HG02852 (cell line): ENCODE results near the gene MEIKIN.

Experiments used
- ATAC-seq: cut with Tn5 transposase; IDR thresholded peaks from one replicate; pipeline ENCODE4 v1.9.1; 2021; ENCODE audit warnings: mild to moderate bottlenecking, moderate library complexity; ENCODE audit not compliant: unreplicated experiment

Gene MEIKIN

GRCh38 chr5:131945551-131946168 is at the start of gene MEIKIN:
Gene MEIKIN (minus strand): TSS chr5:131945663. CDS start chr5:131945505, 158 bp downstream.
- no peak for ATAC-seq

GRCh38 chr5:131994533-131995226 is 49.2 kb upstream of the MEIKIN start:
- no peak for ATAC-seq

GRCh38 chr5:131994090-131994489 is 48.6 kb upstream of the MEIKIN start:
- ATAC-seq: no peak

- ATAC-seq: no peak
Observed at GRCh38 chr5:131993676-131994075, 48.2 kb upstream of the MEIKIN start.

GRCh38 chr5:131992370-131992769 is 46.9 kb upstream of the MEIKIN start:
- ATAC-seq: no peak

GRCh38 chr5:131991593-131992324 is 46.3 kb upstream of the MEIKIN start:
- no peak for ATAC-seq

GRCh38 chr5:131990716-131991115 is 45.3 kb upstream of the MEIKIN start:
- no peak for ATAC-seq

- ATAC-seq: no peak
Observed at GRCh38 chr5:131988601-131989000, 43.1 kb upstream of the MEIKIN start.

- ATAC-seq: no peak
Observed at GRCh38 chr5:131987251-131987650, 41.8 kb upstream of the MEIKIN start.

- no peak for ATAC-seq
Observed at GRCh38 chr5:131986161-131986912, 40.9 kb upstream of the MEIKIN start.

GRCh38 chr5:131984956-131985665 is 39.6 kb upstream of the MEIKIN start:
- ATAC-seq: no peak

- ATAC-seq: no peak
Observed at GRCh38 chr5:131983244-131983771, 37.8 kb upstream of the MEIKIN start.

GRCh38 chr5:131981516-131981915 is 36.1 kb upstream of the MEIKIN start:
- ATAC-seq: no peak

GRCh38 chr5:131980696-131981095 is 35.2 kb upstream of the MEIKIN start:
- ATAC-seq: no peak

- ATAC-seq: no peak
Observed at GRCh38 chr5:131979816-131980215, 34.4 kb upstream of the MEIKIN start.

- ATAC-seq: no peak
Observed at GRCh38 chr5:131977212-131977604, 31.7 kb upstream of the MEIKIN start.

GRCh38 chr5:131976414-131977211 is 31.1 kb upstream of the MEIKIN start:
- no peak for ATAC-seq

GRCh38 chr5:131974956-131975726 is 29.7 kb upstream of the MEIKIN start:
- no peak for ATAC-seq

- no peak for ATAC-seq
Observed at GRCh38 chr5:131974622-131974955, 29.1 kb upstream of the MEIKIN start.
